ENCODE results near the gene OAS3.
"Not testable (repeated sequence)": the region's sequence is repeated elsewhere in the genome, so short reads cannot be mapped to it uniquely, and the experiment has no call there.

Gene OAS3

GRCh38 chr12:112985642-112986290 is 47.5 kb downstream of the OAS3 start:
- DNase-seq (ENCODE audit: low read depth) = no peak

GRCh38 chr12:112986291-112986800 is 48.1 kb downstream of the OAS3 start:
- DNase-seq (ENCODE audit: low read depth) = no peak

GRCh38 chr12:112987561-112987960 is 49.3 kb downstream of the OAS3 start:
- DNase-seq (ENCODE audit: low read depth) = no peak

GRCh38 chr12:112988224-112988623 is 50.0 kb downstream of the OAS3 start:
- no peak for DNase-seq (ENCODE audit: low read depth)

GRCh38 chr12:112988823-112989385 is 50.6 kb downstream of the OAS3 start:
- not testable (repeated sequence) for DNase-seq (ENCODE audit: low read depth)

- DNase-seq (ENCODE audit: low read depth) = no peak
Observed at GRCh38 chr12:112989806-112990205, 51.5 kb downstream of the OAS3 start.

- peak; percentile 34 for DNase-seq (ENCODE audit: low read depth)
Observed at GRCh38 chr12:112992541-112993398, 54.5 kb downstream of the OAS3 start.

GRCh38 chr12:112995008-112995407 is 56.7 kb downstream of the OAS3 start:
- no peak for DNase-seq (ENCODE audit: low read depth)

GRCh38 chr12:112996501-112996900 is 58.2 kb downstream of the OAS3 start:
- no peak for DNase-seq (ENCODE audit: low read depth)

- no peak for DNase-seq (ENCODE audit: low read depth)
Observed at GRCh38 chr12:112997506-112997905, 59.2 kb downstream of the OAS3 start.

- DNase-seq (ENCODE audit: low read depth) = no peak
Observed at GRCh38 chr12:112998987-112999767, 60.9 kb downstream of the OAS3 start.

- DNase-seq (ENCODE audit: low read depth) = no peak
Observed at GRCh38 chr12:113000433-113000832, 62.2 kb downstream of the OAS3 start.

GRCh38 chr12:113002155-113002554 is 63.9 kb downstream of the OAS3 start:
- no peak for DNase-seq (ENCODE audit: low read depth)

GRCh38 chr12:113002676-113003075 is 64.4 kb downstream of the OAS3 start:
- no peak for DNase-seq (ENCODE audit: low read depth)

GRCh38 chr12:113003636-113004035 is 65.4 kb downstream of the OAS3 start:
- no peak for DNase-seq (ENCODE audit: low read depth)

- DNase-seq (ENCODE audit: low read depth) = no peak
Observed at GRCh38 chr12:113005762-113006161, 67.5 kb downstream of the OAS3 start.

- DNase-seq (ENCODE audit: low read depth) = no peak
Observed at GRCh38 chr12:113006206-113006605, 67.9 kb downstream of the OAS3 start.

- DNase-seq (ENCODE audit: low read depth) = no peak
Observed at GRCh38 chr12:113006641-113007040, 68.4 kb downstream of the OAS3 start.

- no peak for DNase-seq (ENCODE audit: low read depth)
Observed at GRCh38 chr12:113007166-113007565, 68.9 kb downstream of the OAS3 start.

- no peak for DNase-seq (ENCODE audit: low read depth)
Observed at GRCh38 chr12:113010701-113011100, 72.4 kb downstream of the OAS3 start.

GRCh38 chr12:113014565-113014964 is 76.3 kb downstream of the OAS3 start:
- no peak for DNase-seq (ENCODE audit: low read depth)

GRCh38 chr12:113016796-113017195 is 78.5 kb downstream of the OAS3 start:
- no peak for DNase-seq (ENCODE audit: low read depth)
